Occipital lobe (tissue), 2 donors: ENCODE data around the gene TTC28. TPM values are rescaled to one million over a fixed set of nuclear protein-coding genes. Genes with fewer than 3 reads are reported as not detected.

ENCODE experiments used
- DNase-seq: peaks from one replicate; lab custom pipeline; 2025; lab: John Stamatoyannopoulos, UW
- total RNA-seq: library from RNA; depleted of rRNA; stranded (reverse); fragments of >200 nt; gene quantifications from one replicate; pipeline ENCODE4 v1.2.3, GENCODE V29; 2014

TTC28 gene
- total RNA-seq, 1 donor from 2014 or later: 157 TPM

GRCh38 chr22:28296452-28296851 lies 383.2 kb downstream of the TTC28 start:
- no peak for DNase-seq

GRCh38 chr22:28283068-28283654 lies 396.5 kb downstream of the TTC28 start:
- DNase-seq: no peak

DNA sequence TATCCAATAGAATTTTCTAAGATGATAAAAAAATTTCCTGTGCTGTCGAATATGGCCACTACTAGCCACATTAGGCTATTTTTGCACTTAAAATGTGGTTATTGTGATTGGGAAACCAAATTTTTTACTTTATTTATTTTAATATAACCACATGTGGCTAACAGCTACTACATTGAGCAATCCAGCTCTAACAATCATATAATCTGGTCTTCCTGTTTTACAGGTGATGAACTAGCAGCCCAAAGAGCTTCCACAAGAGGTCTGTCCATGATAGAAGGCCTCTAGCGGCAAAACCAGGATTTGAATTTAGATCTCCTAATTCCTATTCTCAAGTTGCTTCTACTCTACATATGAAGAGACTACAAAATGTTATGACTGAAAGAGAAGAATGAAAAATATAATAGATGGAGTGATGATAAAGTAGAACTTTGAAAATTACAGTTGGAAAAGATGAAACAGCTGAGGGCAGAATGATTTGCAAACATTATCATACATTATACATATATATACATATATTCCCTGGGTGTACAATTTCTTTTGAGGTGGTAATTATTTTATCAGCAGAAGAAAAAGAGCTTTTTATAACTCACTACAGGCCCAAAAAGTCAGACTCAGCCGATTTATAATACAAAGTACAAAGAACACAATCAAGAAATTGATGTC lies 397.1 kb downstream of the TTC28 start:
- no peak for DNase-seq

GRCh38 chr22:28279888-28280287 lies 399.8 kb downstream of the TTC28 start:
- DNase-seq: no peak

GRCh38 chr22:28269277-28269676 lies 410.4 kb downstream of the TTC28 start:
- no peak for DNase-seq

- DNase-seq: no peak
These were observed 410.8 kb downstream of the TTC28 start for GRCh38 chr22:28268850-28269249.

GRCh38 chr22:28268171-28268570 lies 411.5 kb downstream of the TTC28 start:
- DNase-seq: no peak

GRCh38 chr22:28260619-28261018 lies 419.0 kb downstream of the TTC28 start:
- DNase-seq: no peak

DNA sequence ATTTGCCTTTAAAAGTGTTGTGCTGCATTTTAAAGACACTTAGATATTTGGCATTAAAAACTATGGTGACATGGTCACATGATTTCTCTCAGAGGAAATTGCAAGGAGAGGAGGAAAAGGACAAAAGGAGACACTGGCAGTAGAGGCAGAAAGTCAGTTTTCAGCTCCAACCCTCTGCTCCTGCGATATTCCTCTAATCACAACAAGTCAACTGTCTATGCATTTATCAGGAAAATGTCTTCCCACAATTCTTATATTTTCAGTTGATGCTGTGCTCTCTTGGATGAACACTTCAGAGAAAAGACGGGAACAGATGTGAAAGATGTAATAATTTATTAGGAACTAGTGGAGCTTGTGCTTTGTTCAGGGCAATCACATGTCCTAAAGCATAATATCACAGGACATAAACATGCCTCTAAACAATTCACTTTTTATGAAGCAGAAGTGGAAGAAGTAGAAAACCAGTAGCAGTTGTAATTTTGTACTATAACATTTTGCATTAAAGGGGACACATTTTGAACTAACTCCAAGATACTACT lies 419.8 kb downstream of the TTC28 start:
- DNase-seq: no peak

DNA sequence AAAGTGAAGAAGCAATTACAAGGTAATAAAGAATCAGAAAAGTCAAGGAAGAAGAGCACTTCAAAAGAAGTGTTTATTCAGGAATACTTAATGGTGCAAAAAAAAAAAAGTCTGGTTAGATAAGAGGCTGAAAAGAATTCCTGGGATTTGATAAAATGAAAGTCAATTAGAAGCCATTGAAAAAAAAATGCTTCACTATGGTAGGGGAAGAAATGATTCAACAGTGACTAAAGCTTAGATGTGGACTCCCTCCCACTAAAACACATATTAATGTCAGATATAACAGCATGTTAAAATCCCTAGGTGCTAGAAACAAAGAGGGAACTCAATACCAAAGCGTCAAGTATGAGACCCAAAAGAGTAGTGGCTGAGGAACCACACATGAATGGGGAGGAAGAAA lies 425.2 kb downstream of the TTC28 start:
- DNase-seq: no peak

- DNase-seq: no peak
These were observed 427.1 kb downstream of the TTC28 start for GRCh38 chr22:28252539-28252938.

DNA sequence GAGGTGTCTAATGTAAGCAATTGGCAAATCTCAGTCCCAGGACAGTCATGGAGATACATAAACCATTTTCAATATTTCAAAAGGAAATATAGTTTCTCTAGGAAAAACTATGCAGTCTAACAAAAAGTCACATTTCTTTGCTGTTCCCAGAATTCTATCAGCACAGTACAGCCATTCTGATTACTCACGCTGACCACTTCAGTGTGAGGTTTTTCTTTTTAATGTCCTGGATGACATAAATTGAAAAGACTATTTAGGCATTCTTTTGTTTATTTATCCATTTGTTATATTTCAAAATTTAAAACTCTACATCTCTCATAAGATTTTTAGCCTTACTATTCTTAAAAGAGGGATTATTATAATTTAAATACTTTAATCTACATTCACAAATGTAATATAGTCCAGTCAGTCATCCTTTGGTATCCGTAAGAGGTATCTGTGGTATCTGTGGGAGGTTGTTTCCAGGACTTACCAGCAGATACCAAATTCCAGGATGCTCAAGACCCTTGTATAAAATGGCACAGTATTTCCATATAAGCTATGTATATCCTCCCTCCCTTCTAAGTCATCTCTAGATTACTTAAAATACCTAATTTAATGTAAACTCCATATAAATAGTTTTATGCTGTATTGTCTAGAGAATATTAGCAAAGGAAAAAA lies 429.5 kb downstream of the TTC28 start:
- DNase-seq: no peak

DNA sequence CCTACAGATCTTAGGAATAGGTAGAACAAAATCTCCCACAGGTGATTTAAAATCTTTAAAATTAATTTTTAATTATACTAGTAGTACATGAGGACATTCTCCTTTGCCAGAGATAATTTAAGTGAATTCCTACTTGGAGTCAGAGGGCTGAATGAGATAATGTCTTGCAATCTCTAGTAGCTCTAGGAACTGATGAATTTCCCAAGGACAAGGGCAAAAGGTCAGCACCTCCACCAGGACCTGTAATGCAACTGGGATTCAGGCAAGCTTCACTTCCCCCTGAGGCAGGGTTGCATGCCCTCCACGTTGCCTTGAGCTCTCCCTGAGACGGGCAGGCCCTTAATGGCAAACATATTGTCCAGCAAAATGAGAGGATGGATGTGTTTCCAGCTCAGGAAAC lies 430.2 kb downstream of the TTC28 start:
- DNase-seq: no peak

GRCh38 chr22:28247667-28248363 lies 431.8 kb downstream of the TTC28 start:
- DNase-seq: no peak

DNA sequence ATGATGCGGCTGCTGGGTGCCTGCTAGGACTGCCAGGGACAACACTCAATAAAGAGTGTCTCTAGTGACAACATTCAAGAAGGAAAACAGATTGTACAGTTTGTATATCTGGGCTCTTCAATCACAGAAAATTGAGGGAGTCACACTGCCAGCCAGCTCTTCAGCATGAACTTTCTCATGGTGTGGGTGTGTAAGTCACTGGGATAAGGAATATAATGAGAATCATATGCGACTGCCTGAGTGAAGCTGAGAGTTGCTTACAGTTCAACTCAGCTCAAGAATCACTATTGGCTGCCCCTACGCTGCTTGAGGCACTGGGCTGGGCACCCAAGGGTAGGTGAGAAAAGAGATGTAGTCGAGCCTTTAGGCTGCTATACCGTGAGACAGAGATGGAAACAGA lies 432.5 kb downstream of the TTC28 start:
- DNase-seq: no peak

GRCh38 chr22:28246397-28246796 lies 433.2 kb downstream of the TTC28 start:
- no peak for DNase-seq

- DNase-seq: no peak
These were observed 433.9 kb downstream of the TTC28 start for GRCh38 chr22:28245579-28246224.

- no peak for DNase-seq
These were observed 434.9 kb downstream of the TTC28 start for GRCh38 chr22:28244757-28245156.

GRCh38 chr22:28243539-28243938 lies 436.1 kb downstream of the TTC28 start:
- DNase-seq: no peak

DNA sequence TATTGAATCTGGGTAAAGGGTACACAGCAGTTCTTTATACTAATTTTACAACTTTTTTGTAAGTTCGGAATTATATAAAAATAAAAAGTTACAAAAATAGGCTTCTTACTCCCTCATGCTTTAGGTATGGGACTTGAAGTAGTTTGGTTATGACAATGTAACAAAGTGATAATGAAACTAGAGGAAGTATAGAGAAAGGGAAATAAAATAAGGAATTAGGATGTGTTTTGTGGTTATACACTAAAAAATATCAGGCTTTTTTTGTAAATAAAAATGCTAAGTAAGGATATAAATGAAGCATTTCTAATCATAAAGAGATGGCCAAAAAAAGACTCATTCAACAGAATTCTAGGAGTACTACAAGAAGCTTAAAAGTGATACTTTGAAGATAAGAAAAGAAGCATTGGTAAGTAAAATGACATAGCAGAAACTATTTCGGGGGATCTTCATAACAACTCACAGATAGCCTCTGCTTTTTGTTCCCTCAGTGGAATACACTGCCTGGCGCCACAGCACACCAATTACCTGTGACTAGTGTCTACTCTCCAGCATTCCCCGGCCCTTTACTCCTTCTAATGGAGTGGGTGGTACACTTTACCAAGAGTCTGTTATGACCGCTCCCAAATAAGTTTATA lies 437.9 kb downstream of the TTC28 start:
- no peak for DNase-seq

GRCh38 chr22:28239941-28240340 lies 439.7 kb downstream of the TTC28 start:
- DNase-seq: no peak
